ENCODE measurements around the gene LRMDA.

LRMDA gene

DNA sequence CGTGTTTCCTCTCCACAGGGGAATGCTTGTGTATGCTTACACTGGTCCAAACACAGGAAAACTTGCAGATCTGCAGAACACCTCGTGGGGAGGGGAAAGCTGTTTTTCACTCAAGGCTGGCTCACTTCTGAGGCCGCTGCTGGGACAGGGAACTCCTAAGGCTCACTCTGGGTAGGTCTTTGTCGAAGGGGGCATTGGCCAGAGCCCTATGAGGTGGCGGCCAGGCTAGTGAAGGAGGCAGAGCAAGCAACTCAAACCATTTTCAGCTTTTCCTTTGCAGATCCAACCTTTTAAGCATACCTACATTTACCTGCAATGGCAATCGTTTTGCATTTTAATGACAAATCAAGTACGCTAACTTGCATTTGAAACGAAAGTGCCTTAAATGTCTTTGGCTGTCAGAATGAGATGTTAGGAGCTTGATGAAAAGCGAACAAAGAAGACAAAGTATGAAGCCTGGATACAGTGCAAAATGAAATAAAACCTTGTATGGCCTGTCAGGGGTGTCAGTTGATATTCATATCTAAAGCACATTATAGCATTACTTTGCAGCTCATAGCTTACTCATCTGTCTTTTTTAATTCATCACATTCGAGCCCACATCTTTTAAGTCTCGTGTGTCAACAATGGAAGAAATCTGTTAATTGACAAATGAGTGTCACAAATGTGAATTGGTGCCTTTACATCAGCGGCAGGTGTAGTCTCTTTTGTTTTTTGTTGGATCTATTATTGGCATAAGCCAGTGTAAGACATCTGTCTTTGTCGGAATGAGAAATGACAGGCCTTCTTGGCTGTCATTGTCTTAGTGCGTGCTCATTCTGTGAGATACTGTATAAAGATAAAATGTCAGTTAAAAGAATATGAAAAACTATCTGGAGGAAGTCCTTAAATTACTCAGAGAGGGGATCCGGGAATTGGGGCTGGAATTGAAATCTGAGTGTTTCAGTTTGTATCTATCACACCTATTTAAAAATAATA lies 30.5 kb downstream of the LRMDA start:
- Histone ChIP-seq H3K4me3 (IDR thresholded peaks at IDR 0.05; ENCODE audit: insufficient read depth, low read depth, low read length) (no peak overlapping the region), H3K27ac (no peak overlapping the region), H3K4me1 (ENCODE audit: low read depth, poor library complexity, severe bottlenecking) (no peaks in the 10 kb centered on the region), H3K27me3 (ENCODE audit: insufficient read depth, low read depth) (no peaks in the 10 kb centered on the region), H3K9ac (no peak overlapping the region), H2AFZ (ENCODE audit: low read depth) (no peak overlapping the region), H3K79me2 (ENCODE audit: insufficient read depth, low read depth) (no peaks in the 10 kb centered on the region), H4K20me1 (ENCODE audit: insufficient read depth) (no peaks in the 10 kb centered on the region), H3K4me2 (no peak overlapping the region), H3K36me3 (ENCODE audit: insufficient read depth) (no peaks in the 10 kb centered on the region)
- TF ChIP-seq CTCF (conservative IDR thresholded peaks at IDR 0.05; ENCODE audit: low read depth, low read length): no peak

- no peaks in the 10 kb centered on the region for H3K36me3 ChIP-seq (ENCODE audit: insufficient read depth)
- H3K27ac ChIP-seq: no peak overlapping the region
- no peak overlapping the region for H3K4me2 ChIP-seq
- no peak overlapping the region for H3K4me3 ChIP-seq (IDR thresholded peaks at IDR 0.05; ENCODE audit: insufficient read depth, low read depth, low read length)
- no peak overlapping the region for H2AFZ ChIP-seq (ENCODE audit: low read depth)
- no peaks in the 10 kb centered on the region for H3K79me2 ChIP-seq (ENCODE audit: insufficient read depth, low read depth)
- H3K9ac ChIP-seq: no peak overlapping the region
- no peak for TF ChIP-seq CTCF (conservative IDR thresholded peaks at IDR 0.05; ENCODE audit: low read depth, low read length)
- no peaks in the 10 kb centered on the region for H3K27me3 ChIP-seq (ENCODE audit: insufficient read depth, low read depth)
- H3K4me1 ChIP-seq (ENCODE audit: low read depth, poor library complexity, severe bottlenecking): no peaks in the 10 kb centered on the region
- no peaks in the 10 kb centered on the region for H4K20me1 ChIP-seq (ENCODE audit: insufficient read depth)
Observed at GRCh38 chr10:75462865-75463264, 31.4 kb downstream of the LRMDA start.

GRCh38 chr10:75464478-75465449 lies 33.3 kb downstream of the LRMDA start:
- Histone ChIP-seq H4K20me1 (ENCODE audit: insufficient read depth) (no peaks in the 10 kb centered on the region), H3K9ac (no peak overlapping the region), H3K4me2 (no peak overlapping the region), H3K79me2 (ENCODE audit: insufficient read depth, low read depth) (no peaks in the 10 kb centered on the region), H3K36me3 (ENCODE audit: insufficient read depth) (no peaks in the 10 kb centered on the region), H3K4me3 (IDR thresholded peaks at IDR 0.05; ENCODE audit: insufficient read depth, low read depth, low read length) (no peak overlapping the region), H2AFZ (ENCODE audit: low read depth) (no peak overlapping the region), H3K27ac (no peak overlapping the region), H3K4me1 (ENCODE audit: low read depth, poor library complexity, severe bottlenecking) (no peaks in the 10 kb centered on the region), H3K27me3 (ENCODE audit: insufficient read depth, low read depth) (no peaks in the 10 kb centered on the region)
- no peak for TF ChIP-seq CTCF (conservative IDR thresholded peaks at IDR 0.05; ENCODE audit: low read depth, low read length)

DNA sequence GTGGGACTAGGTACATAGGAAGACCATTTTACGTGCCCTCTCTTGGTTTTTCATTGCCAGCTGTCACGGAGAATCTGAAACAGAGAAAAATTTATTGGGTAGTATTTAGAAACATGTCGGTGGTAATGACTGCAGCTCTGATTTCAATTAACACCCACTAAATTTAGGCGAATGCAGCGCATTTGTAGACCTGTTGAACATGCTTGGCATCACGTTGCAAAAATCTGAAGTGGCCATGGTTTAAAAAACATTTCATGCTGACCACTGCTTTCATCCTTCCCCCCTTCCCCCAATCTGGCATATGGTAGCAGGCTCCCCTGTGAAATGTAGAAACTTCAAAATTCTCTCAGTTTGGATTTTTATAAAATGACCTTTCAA lies 34.0 kb downstream of the LRMDA start:
- Histone ChIP-seq H3K9ac (no peak overlapping the region), H2AFZ (ENCODE audit: low read depth) (no peak overlapping the region), H3K27ac (no peak overlapping the region), H4K20me1 (ENCODE audit: insufficient read depth) (no peaks in the 10 kb centered on the region), H3K4me3 (IDR thresholded peaks at IDR 0.05; ENCODE audit: insufficient read depth, low read depth, low read length) (no peak overlapping the region), H3K79me2 (ENCODE audit: insufficient read depth, low read depth) (no peaks in the 10 kb centered on the region), H3K27me3 (ENCODE audit: insufficient read depth, low read depth) (no peaks in the 10 kb centered on the region), H3K36me3 (ENCODE audit: insufficient read depth) (no peaks in the 10 kb centered on the region), H3K4me1 (ENCODE audit: low read depth, poor library complexity, severe bottlenecking) (no peaks in the 10 kb centered on the region), H3K4me2 (no peak overlapping the region)
- TF ChIP-seq CTCF (conservative IDR thresholded peaks at IDR 0.05; ENCODE audit: low read depth, low read length): no peak
